ENCODE data around the gene FOXE3. TPM values are rescaled to one million over a fixed set of nuclear protein-coding genes. Genes with fewer than 3 reads are reported as not detected.
A peak's percentile ranks its signal among the peaks of the same experiment; 100 is the strongest.

FOXE3 gene
- total RNA-seq, 2 donors from 2014 or later, result 0.28 TPM; not detected in 1

- Histone ChIP-seq H3K36me3 (no peaks in the 10 kb centered on the region), H3K4me1 (ENCODE audit: control insufficient read depth in 1 of 2, low read depth in 2 of 2) (no peaks in the 10 kb centered on the region), H3K4me3 (no peak overlapping the region), H3K27me3 (replicated peaks; ENCODE audit: insufficient read depth) (no peaks in the 10 kb centered on the region), H3K9me3 (no peaks in the 10 kb centered on the region), H3K27ac (no peak overlapping the region)
- TF ChIP-seq CTCF (IDR thresholded peaks at IDR 0.05), result no peak
- no peak for ATAC-seq (ENCODE audit: insufficient number of reproducible peaks, low FRiP score, low read depth)
- no peak for DNase-seq (ENCODE audit: low spot score)
Observed at GRCh38 chr1:47409311-47410067, 6.6 kb upstream of the FOXE3 start.

GRCh38 chr1:47410068-47410455 lies 6.0 kb upstream of the FOXE3 start:
- H3K27ac ChIP-seq, result no peak overlapping the region
- TF ChIP-seq CTCF (IDR thresholded peaks at IDR 0.05), result no peak
- ATAC-seq (ENCODE audit: insufficient number of reproducible peaks, low FRiP score, low read depth) (no peak), DNase-seq (ENCODE audit: low spot score) (no peak)
- H3K4me3 ChIP-seq, result no peak overlapping the region
- no peaks in the 10 kb centered on the region for H3K36me3 ChIP-seq
- no peaks in the 10 kb centered on the region for H3K4me1 ChIP-seq (ENCODE audit: control insufficient read depth in 1 of 2, low read depth in 2 of 2)
- H3K27me3 ChIP-seq (replicated peaks; ENCODE audit: insufficient read depth), result no peaks in the 10 kb centered on the region
- no peaks in the 10 kb centered on the region for H3K9me3 ChIP-seq

GRCh38 chr1:47411436-47411835 lies 4.6 kb upstream of the FOXE3 start:
- ATAC-seq (ENCODE audit: insufficient number of reproducible peaks, low FRiP score, low read depth) (no peak), DNase-seq (ENCODE audit: low spot score) (no peak)
- Histone ChIP-seq H3K4me3 (no peak overlapping the region), H3K36me3 (no peaks in the 10 kb centered on the region), H3K27me3 (replicated peaks; ENCODE audit: insufficient read depth) (no peaks in the 10 kb centered on the region), H3K9me3 (no peaks in the 10 kb centered on the region), H3K4me1 (ENCODE audit: control insufficient read depth in 1 of 2, low read depth in 2 of 2) (no peaks in the 10 kb centered on the region), H3K27ac (no peak overlapping the region)
- no peak for TF ChIP-seq CTCF (IDR thresholded peaks at IDR 0.05)

GRCh38 chr1:47412437-47412836 lies 3.6 kb upstream of the FOXE3 start:
- no peak for DNase-seq (ENCODE audit: low spot score)
- Histone ChIP-seq H3K4me1 (ENCODE audit: control insufficient read depth in 1 of 2, low read depth in 2 of 2) (no peaks in the 10 kb centered on the region), H3K27ac (no peak overlapping the region), H3K9me3 (no peaks in the 10 kb centered on the region), H3K27me3 (replicated peaks; ENCODE audit: insufficient read depth) (no peaks in the 10 kb centered on the region), H3K36me3 (no peaks in the 10 kb centered on the region), H3K4me3 (no peak overlapping the region)
- ATAC-seq (ENCODE audit: insufficient number of reproducible peaks, low FRiP score, low read depth), result no peak
- TF ChIP-seq CTCF (IDR thresholded peaks at IDR 0.05), result no peak

GRCh38 chr1:47416319-47417169 lies 459 bp downstream of the FOXE3 start:
- Histone ChIP-seq H3K4me1 (ENCODE audit: control insufficient read depth in 1 of 2, low read depth in 2 of 2) (no peaks in the 10 kb centered on the region), H3K27me3 (replicated peaks; ENCODE audit: insufficient read depth) (no peaks in the 10 kb centered on the region), H3K9me3 (no peaks in the 10 kb centered on the region), H3K36me3 (no peaks in the 10 kb centered on the region), H3K27ac (no peak overlapping the region), H3K4me3 (peak overlapping the region; percentile 57)
- ATAC-seq (ENCODE audit: insufficient number of reproducible peaks, low FRiP score, low read depth) (no peak), DNase-seq (ENCODE audit: low spot score) (no peak)
- no peak for TF ChIP-seq CTCF (IDR thresholded peaks at IDR 0.05)

Data from thoracic aorta (tissue), 2 donors.